ENCODE measurements around the gene DUSP22. TPM values are rescaled to one million over a fixed set of nuclear protein-coding genes. Genes with fewer than 3 reads are reported as not detected.

The DUSP22 gene
- total and polyA plus RNA-seq, 9 of the 15 experiments (the other 6 are each of a cell fraction or from before 2014, with no cell fraction given), result 9.3 to 19.4 (median 11.8) TPM

DNA sequence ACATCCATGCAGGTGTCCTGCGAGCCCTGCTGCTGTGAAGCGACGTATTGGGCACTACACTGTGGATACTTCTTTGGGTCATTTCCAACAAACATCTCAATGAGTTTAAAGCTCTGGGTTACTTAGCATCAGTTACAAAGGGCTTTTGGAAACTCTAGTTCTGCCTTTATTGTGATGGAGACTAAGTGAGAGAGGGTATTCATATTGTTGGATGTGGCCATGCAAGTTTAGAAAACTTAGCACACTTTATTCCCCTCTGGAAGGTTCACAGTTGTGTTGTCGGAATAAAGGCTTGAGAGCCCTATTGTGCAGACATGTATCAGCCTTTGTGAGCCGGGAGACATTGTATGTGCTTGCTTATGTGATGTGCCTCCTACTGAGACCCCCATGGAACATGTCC is 22.1 kb downstream of the DUSP22 start (continued):
- TF ChIP-seq, protein P1, sequence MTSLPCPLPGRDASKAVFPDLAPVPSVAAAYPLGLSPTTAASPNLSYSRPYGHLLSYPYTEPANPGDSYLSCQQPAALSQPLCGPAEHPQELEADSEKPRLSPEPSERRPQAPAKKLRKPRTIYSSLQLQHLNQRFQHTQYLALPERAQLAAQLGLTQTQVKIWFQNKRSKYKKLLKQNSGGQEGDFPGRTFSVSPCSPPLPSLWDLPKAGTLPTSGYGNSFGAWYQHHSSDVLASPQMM (CRISPR knock-in tag; IDR thresholded peaks at IDR 0.05), result no peak
- TF ChIP-seq MTA3 (IDR thresholded peaks at IDR 0.05; ENCODE audit: borderline replicate concordance) (no peak), HOMEZ (CRISPR knock-in tag; IDR thresholded peaks at IDR 0.05) (no peak), STAT5A (IDR thresholded peaks at IDR 0.05; ENCODE audit: borderline replicate concordance, low read length) (no peak), MEF2A (IDR thresholded peaks at IDR 0.05; ENCODE audit: control insufficient read depth, low read depth, low read length) (no peak)

GRCh38 chr6:315226-315625 is 22.9 kb downstream of the DUSP22 start:
- CTCF ChIA-PET (ENCODE audit: low intra/inter-chr PET ratio), result no interaction called here
- TF ChIP-seq RAD21 (CRISPR knock-in tag; conservative IDR thresholded peaks at IDR 0.05 in 1 of 2, IDR thresholded peaks at IDR 0.05 in 1 of 2), result no peak
- TF ChIP-seq AFF1 (IDR thresholded peaks at IDR 0.05; ENCODE audit: low read depth in 1 of 2, partially characterized antibody in 2 of 2), result no peak
- TF ChIP-seq HDAC6 (IDR thresholded peaks at IDR 0.05; ENCODE audit: low read depth, low read length), result no peak
- no peak for TF ChIP-seq PHB (CRISPR knock-in tag; IDR thresholded peaks at IDR 0.05)
- no peak for TF ChIP-seq SMAD2 (IDR thresholded peaks at IDR 0.05; ENCODE audit: low read depth, low read length)
- TF ChIP-seq, protein P2, sequence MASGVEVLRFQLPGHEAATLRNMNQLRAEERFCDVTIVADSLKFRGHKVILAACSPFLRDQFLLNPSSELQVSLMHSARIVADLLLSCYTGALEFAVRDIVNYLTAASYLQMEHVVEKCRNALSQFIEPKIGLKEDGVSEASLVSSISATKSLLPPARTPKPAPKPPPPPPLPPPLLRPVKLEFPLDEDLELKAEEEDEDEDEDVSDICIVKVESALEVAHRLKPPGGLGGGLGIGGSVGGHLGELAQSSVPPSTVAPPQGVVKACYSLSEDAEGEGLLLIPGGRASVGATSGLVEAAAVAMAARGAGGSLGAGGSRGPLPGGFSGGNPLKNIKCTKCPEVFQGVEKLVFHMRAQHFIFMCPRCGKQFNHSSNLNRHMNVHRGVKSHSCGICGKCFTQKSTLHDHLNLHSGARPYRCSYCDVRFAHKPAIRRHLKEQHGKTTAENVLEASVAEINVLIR (CRISPR knock-in tag; IDR thresholded peaks at IDR 0.05), result no peak
- TF ChIP-seq, protein P3, sequence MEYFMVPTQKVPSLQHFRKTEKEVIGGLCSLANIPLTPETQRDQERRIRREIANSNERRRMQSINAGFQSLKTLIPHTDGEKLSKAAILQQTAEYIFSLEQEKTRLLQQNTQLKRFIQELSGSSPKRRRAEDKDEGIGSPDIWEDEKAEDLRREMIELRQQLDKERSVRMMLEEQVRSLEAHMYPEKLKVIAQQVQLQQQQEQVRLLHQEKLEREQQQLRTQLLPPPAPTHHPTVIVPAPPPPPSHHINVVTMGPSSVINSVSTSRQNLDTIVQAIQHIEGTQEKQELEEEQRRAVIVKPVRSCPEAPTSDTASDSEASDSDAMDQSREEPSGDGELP (CRISPR knock-in tag; IDR thresholded peaks at IDR 0.05; ENCODE audit: borderline replicate concordance), result no peak

More at GRCh38 chr6:315226-315625, 22.9 kb downstream of the DUSP22 start:
- no peak overlapping the region for H3K4me3 ChIP-seq
- no peak overlapping the region for H2AFZ ChIP-seq (ENCODE audit: low read depth, low read length)
- H3K9me1 ChIP-seq (ENCODE audit: control insufficient read depth, insufficient read depth, low read length), result no peaks in the 10 kb centered on the region
- peaks cover 0 to 30% of the 10 kb centered on the region in 2 experiments; a peak in 2 of 5 replicates for H3K27me3 ChIP-seq (ENCODE audit: control insufficient read depth in 2 of 2, insufficient read depth in 2 of 2, low read length in 2 of 2)
- intact Hi-C loops (cut with micrococcal nuclease) (no loop called here), in situ Hi-C loops (cut with MboI) (no loop called here)
- H3K27ac ChIP-seq (ENCODE audit: extremely low read depth, low read depth, low read length), result no peak overlapping the region
- POLR2A ChIA-PET, result interaction anchor here (1.0 kb wide), 1 partner anchor 18 kb away, joined by 4 read pairs; no protein-coding TSS in a partner anchor
- DNase-seq (ENCODE audit: extremely low read depth in 1 of 4, low spot score in 3 of 4) (no peak), ATAC-seq (no peak), FAIRE-seq (no peak)
- H3K36me3 ChIP-seq (ENCODE audit: control insufficient read depth, insufficient read depth, low read length), result no peaks in the 10 kb centered on the region
- peaks cover 17% of the 10 kb centered on the region for H4K20me1 ChIP-seq (replicated peaks; ENCODE audit: control insufficient read depth, insufficient read depth, low read length)
- H3K79me2 ChIP-seq (ENCODE audit: control insufficient read depth, insufficient read depth, low read length), result no peaks in the 10 kb centered on the region
- H3K9me3 ChIP-seq (replicated peaks; ENCODE audit: control insufficient read depth, insufficient read depth, low read depth, low read length), result no peaks in the 10 kb centered on the region
- no TSS peak for BruUV-seq (replicated peaks)
- peaks cover 5 to 7% of the 10 kb centered on the region in 2 experiments; a peak in 4 of 5 replicates for H3K4me1 ChIP-seq (replicated peaks in 1 of 2; ENCODE audit: control insufficient read depth in 2 of 2, insufficient read depth in 2 of 2, low read length in 2 of 2)
- H3K4me2 ChIP-seq (ENCODE audit: insufficient read depth, low read length), result no peak overlapping the region
- WGBS (ENCODE audit: insufficient coverage, low coverage, missing lambda C conversion rate), result 8% methylated on average over 6 of the region's 6 CpGs
- no peak overlapping the region for H3K9ac ChIP-seq (ENCODE audit: insufficient read depth in 1 of 2, low read depth in 2 of 2, low read length in 2 of 2)
